HTR-8/SVneo (cell line): Measurements from ENCODE around the gene CFAP221.
A peak's percentile ranks its signal among the peaks of the same experiment; 100 is the strongest.

Experiments
- DNase-seq: peaks from one replicate; pipeline ENCODE4 v3.0.0; 2011; ENCODE audit warnings: low spot score, mixed read lengths; ENCODE audit not compliant: insufficient read length
- FAIRE-seq: peaks from 2 replicates; lab custom pipeline; 2011; peaks lifted over from hg19 to GRCh38; lab: Jason Lieb, UNC

CFAP221 gene

GRCh38 chr2:119673796-119674195 lies 129.5 kb downstream of the CFAP221 start:
- no peak for DNase-seq
- no peak for FAIRE-seq

- FAIRE-seq, result no peak
- no peak for DNase-seq
Measured at GRCh38 chr2:119674711-119675500, 130.7 kb downstream of the CFAP221 start.

DNA sequence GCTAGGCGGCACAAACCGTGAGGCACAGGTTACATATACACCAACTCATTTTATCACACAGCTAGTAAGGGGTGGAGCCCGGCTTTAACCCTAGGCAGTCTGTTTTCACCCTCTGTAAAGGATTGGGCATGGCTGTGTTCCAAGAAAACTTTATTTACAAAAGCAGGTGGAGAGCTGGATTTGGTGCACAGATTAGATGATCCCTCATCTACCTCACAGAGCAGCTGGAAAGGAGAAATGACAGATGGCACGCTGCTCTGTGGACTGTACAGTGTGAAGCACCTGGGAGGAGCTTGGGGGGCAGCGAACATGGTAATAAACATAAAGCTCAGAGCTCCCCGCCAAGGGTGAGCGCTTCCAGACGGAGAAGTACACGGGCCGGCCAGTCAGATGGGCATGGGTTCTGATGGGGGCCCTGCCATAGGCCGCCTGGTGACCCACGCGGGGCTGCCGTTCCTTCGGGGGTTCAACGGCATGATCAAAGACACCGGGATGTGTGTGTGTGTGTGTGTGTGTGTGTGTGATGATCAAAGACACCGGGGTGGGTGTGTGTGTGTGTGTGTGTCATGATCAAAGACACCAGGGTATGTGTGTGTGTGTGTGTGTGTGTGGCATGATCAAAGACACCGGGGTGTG lies 133.9 kb downstream of the CFAP221 start:
- peak; percentile 40 for FAIRE-seq
- DNase-seq, result no peak

GRCh38 chr2:119679526-119679837 lies 135.2 kb downstream of the CFAP221 start:
- FAIRE-seq (no peak), DNase-seq (no peak)

GRCh38 chr2:119679846-119680245 lies 135.6 kb downstream of the CFAP221 start:
- FAIRE-seq (no peak), DNase-seq (no peak)

- FAIRE-seq, result no peak
Measured at GRCh38 chr2:119680457-119681202, 136.4 kb downstream of the CFAP221 start.

DNA sequence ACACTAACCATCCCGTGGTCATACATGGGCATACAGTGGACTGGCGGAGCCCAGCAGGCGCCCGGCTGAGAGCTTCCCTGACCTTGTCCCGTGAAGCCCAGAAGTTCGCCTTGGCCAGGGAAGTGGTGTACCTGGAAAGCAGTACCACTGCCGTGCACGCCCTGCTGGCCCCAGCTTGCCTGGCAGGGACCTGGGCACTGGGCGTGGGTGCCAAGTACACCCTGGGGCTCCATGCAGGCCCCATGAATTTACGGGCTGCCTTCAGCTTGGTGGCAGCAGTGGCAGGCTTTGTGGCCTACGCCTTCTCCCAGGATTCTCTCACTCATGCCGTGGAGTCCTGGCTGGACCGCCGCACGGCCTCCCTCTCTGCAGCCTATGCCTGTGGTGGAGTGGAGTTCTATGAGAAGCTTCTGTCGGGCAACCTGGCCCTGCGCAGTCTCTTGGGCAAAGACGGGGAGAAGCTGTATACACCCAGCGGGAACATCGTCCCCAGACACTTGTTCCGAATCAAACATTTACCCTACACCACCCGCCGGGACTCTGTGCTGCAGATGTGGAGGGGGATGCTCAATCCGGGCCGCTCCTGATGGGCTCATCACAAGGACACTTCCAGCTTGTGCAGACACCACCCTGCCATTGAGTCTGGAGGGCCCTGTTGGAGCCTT lies 137.1 kb downstream of the CFAP221 start:
- no peak for DNase-seq
- FAIRE-seq, result no peak

More at GRCh38 chr2:119680457-119681202, 136.4 kb downstream of the CFAP221 start:
- no peak for DNase-seq

DNA sequence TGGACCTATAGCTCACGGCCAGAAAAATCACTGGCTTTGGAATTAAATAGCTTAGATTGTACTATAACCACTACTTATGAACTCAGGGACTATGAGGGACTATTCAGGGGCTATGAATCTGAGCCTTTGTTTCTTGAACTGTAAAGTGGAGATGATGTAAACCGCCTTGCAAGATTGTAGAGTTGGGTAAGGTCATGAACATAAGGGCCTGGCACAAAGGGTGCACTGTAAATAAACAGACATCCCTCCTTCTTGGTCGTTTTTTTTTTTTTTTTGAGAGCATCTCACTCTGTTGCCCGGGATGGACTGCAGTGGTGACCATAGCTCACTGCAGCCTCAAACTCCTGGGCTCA lies 137.6 kb downstream of the CFAP221 start:
- DNase-seq, result no peak
- no peak for FAIRE-seq

DNA sequence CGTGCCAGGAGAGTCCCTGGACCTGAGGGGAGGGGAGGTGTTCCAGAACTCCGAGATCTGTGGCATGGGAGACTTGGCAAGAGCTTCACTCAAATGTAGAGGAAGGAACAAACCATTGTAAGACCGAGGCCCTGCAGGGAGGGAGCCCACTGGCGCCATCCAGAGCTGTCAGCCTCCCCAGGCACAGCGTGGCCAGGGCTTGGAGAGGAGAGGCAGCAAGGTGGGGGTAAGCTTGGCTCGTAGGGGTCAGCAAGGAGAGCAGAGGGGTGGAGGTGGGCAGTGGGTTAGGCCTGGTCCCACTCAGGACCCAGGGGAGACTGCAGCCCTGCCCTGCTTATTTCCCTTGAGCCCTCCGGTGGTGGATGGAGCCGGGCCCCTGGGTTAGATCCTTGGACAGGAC lies 138.3 kb downstream of the CFAP221 start:
- no peak for DNase-seq
- FAIRE-seq, result no peak

DNA sequence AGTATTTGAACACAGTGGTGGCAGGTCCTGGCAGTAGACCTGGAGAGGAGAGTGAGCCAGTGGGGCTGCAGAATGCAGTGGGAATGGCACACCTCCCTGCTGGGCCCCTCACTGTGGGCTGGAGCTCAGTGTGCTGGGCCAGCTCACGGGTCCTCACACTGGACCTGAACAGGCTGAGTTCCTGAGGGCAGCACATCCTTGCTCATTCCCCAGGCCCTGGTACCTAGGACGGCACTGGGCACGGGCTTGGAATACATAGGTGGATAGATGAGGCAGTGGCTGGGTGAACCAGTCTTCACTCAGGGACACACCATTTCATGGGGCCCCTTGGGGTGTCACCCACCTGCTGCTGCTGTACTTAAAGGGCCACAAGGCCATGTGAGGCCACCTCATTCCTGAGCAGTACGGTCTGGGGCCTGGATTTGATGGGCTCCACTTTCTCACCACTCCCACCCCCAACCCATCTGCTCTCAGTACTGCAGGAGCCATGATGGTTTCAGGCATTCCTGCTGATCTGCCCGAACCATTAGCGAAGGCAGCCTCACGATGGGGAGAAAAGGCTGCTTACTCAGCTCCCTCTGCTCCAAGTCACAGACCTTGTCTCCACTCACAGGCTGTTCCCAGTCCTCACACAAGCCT lies 138.9 kb downstream of the CFAP221 start:
- no peak for DNase-seq

DNA sequence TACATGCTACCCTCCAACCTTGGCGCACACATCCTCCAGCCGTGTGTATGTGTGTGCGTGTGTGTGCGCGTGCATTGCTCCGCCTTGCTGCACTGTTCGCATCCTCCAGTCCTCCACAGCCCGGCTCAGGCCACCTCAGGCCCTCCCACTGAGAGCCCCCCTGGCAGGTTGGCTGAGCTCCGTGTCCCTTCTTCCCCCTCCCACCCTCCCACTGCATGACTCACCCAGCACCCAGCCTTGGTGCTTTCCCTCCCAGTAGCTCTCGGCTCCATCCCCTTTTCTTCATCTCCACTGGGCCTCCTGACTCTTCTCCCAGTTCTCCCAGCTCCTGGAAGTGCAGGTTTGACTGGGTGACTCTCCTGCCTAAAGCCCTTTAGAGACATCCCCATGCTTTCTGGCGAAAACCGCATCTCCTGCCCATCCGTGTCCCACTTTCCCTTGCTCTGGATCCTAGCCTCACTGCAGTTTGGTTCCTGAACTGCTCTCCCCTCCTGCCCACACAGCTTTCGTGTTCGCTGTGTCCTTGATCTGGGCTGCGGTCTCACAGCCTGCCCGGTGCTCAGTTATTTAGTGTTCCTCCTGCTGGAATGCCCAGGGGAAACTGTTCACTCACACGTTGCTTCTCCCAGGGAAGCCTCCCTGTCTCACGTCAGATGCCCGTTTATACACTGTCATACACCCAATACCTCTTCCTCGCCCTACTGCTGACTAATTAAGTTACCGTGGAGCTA lies 139.6 kb downstream of the CFAP221 start:
- FAIRE-seq, result no peak

More for the DNA sequence above, 138.9 kb downstream of the CFAP221 start:
- FAIRE-seq, result no peak

GRCh38 chr2:119684518-119684917 lies 140.3 kb downstream of the CFAP221 start:
- DNase-seq, result no peak
- FAIRE-seq, result no peak

More for the DNA sequence above, 139.6 kb downstream of the CFAP221 start:
- DNase-seq, result peak; percentile 59

DNA sequence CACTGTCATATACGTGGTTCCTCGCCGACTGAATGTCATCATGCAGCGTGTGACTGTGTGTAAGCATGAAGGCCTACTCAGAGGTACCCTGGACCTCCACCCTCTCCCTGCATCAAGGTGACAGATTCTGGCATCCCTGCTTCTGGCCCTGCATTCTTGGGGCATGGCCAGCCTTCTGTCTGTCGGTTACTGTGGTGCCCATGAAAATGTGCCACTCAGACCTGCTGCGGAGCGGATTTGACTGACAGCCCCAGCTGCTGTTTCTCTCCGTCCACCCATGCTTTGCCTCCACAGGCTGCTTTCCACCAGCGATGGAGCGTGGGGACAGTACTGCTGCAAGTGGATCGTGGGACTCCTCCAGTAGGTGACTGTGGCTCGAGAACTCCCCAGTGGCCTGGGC lies 144.4 kb downstream of the CFAP221 start:
- FAIRE-seq, result no peak
- DNase-seq, result no peak

DNA sequence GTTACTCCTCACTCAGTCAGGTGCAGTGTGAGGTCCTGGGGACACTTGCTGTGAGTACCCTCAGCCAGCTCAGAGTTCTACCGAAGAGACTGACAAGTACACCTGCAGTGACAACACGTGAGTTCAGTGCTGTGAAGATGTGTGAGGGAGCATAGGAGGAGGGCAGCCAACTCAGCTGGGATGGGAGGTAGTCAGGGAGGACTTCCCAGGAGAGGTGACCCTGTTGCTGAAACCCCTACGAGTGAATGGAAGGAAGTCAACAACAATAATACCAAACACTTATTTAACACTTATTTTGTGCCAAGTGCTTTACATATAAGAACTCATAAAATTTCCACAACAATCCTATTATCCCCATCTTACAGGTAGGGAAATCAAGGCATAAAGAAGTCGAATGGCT lies 145.0 kb downstream of the CFAP221 start:
- no peak for FAIRE-seq
- DNase-seq, result no peak

GRCh38 chr2:119691189-119691588 lies 146.9 kb downstream of the CFAP221 start:
- FAIRE-seq (no peak), DNase-seq (no peak)

DNA sequence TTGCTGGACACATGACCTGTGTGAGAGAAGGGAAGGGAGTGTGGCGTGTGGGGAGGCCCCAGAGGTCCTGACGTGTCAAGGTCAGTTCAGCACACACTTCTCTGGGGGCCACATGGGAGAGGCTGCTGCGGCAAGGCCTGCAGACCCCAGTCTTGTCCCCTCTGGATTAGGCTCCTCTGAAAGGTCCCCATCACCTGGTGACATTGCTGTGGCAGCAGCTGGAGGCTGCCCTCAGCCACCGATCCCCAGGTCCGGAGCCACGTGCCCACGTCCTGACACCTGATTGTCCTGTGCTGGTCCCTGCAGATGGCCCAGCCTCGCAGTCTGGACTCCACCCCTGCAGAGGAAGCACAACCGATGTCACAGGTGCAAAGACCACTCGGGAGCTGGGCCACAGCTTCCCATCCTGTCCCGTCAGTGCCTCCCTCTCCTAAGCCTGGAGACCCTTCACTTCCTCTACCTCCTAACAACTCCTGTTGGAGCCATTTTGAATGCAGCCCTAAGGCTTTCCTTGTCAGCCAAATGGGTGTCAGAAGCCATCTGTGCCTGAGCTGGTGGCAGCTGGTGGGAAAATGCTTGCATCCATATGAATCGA lies 147.5 kb downstream of the CFAP221 start:
- FAIRE-seq (no peak), DNase-seq (no peak)

DNA sequence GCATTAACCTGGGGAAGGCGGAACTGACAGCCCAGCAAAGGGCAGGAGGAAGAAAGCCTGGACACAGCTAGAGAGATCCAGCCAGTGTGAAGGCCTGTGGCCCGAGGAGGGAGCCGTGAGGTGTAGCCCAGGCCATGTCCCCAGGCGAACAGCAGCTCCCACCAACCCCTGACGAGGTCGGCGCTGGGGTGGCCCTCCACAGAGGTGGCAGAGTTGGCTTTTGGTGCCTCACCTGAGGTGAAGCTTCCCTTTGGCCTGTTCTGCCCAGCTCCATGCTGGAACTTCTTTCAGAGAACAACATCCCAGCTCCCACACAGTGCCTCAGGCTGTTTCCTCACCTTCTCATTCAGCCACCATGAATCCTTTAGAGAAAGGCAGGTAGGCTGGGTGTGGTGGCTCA lies 148.1 kb downstream of the CFAP221 start:
- DNase-seq (no peak), FAIRE-seq (no peak)

DNA sequence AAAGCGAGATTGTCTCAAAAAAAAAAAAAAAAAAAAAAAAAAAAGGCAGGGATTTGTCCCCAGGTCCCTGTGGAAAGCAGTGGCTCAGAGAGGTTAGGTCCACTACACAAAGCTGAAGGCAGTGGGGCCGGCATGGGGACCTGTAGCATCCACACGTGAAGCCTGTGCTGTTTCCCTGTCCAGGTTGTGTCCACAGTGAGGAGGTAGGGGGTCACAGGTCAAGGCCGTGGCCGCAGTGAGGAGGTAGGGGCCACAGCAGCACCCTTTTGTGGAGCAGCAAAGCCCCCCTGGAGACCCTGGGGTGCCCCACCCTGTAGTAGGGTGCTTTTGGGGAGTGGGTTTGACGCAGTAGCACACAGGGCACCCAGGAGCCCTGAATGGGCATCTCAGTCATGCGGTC lies 148.7 kb downstream of the CFAP221 start:
- FAIRE-seq, result no peak
- no peak for DNase-seq

- DNase-seq (no peak), FAIRE-seq (no peak)
Measured at GRCh38 chr2:119693567-119693966, 149.3 kb downstream of the CFAP221 start.
